Thyroid gland (tissue), 4 donors: ENCODE results near the gene C1QTNF9B. TPM values are rescaled to one million over a fixed set of nuclear protein-coding genes. Genes with fewer than 3 reads are reported as not detected.

ENCODE experiments used
- DNase-seq, 2 donors: peaks; one replicate each; pipeline ENCODE4 v3.0.0-alpha.2; 2019
- H3K27ac ChIP-seq, 3 donors: fragments of 200-600 bp; sonication (generic); 1 replicate in 2 of 3; 2 replicates in 1 of 3; pipeline ENCODE4 v1.5.1; 2016 to 2019; ENCODE audit warnings: mild to moderate bottlenecking in 1 of 3, moderate library complexity in 1 of 3
- H3K27me3 ChIP-seq: fragments of 200-600 bp; sonication (generic); one replicate; pipeline ENCODE4 v1.5.1; 2019
- H3K36me3 ChIP-seq, 2 donors: fragments of 200-600 bp; sonication (generic); one replicate each; pipeline ENCODE4 v1.5.1; 2016 to 2019
- H3K4me1 ChIP-seq, 2 donors: fragments of 200-600 bp; sonication (generic); one replicate each; pipeline ENCODE4 v1.5.1; 2017 to 2019
- H3K4me3 ChIP-seq, 3 donors: fragments of 200-600 bp; sonication (generic); replicated peaks in 1 of 3; 1 replicate in 2 of 3; 2 replicates in 1 of 3; pipeline ENCODE4 v1.5.1; 2016; ENCODE audit warnings: mild to moderate bottlenecking in 1 of 3
- H3K9me3 ChIP-seq: fragments of 200-600 bp; sonication (generic); one replicate; pipeline ENCODE4 v1.5.1; 2017
- CTCF ChIP-seq, 6 experiments: fragments of 200-600 bp in 3 of 6; fragments of 450-650 bp in 3 of 6; sonication (generic) in 3 of 6; IDR thresholded peaks; one replicate each; pipeline ENCODE4 v1.5.1; 2016 to 2019; ENCODE audit warnings: antibody characterized with exemption in 6 of 6, mild to moderate bottlenecking in 2 of 6, inconsistent platforms in 1 of 6, moderate library complexity in 1 of 6
- POLR2A ChIP-seq, 2 donors: fragments of 450-650 bp; IDR thresholded peaks; one replicate each; pipeline ENCODE4 v1.6.1; 2017; ENCODE audit warnings: antibody characterized with exemption in 2 of 2, mild to moderate bottlenecking in 2 of 2, moderate library complexity in 1 of 2
- WGBS, 2 donors: methylation state at CpG; one replicate each; pipeline ENCODE4 v1.1.5; 2017; 5-methylcytosine and 5-hydroxymethylcytosine counted together
- intact Hi-C: fragments of 100-400 bp; cut with DNase I; formaldehyde crosslinking; loops from one replicate; pipeline ENCODE4 v1.15.1; 2023
- total RNA-seq, 4 donors: library from RNA; depleted of rRNA; stranded (reverse); fragments of >200 nt; gene quantifications; one replicate each; pipeline ENCODE4 v1.2.3, GENCODE V29; 2016

C1QTNF9B gene
- total RNA-seq, 4 donors from 2014 or later: not detected

- Histone ChIP-seq H3K4me3 (no peak overlapping the region), H3K36me3 (no peaks in the 10 kb centered on the region), H3K27me3 (no peaks in the 10 kb centered on the region), H3K9me3 (no peaks in the 10 kb centered on the region), H3K4me1 (no peaks in the 10 kb centered on the region), H3K27ac (no peak overlapping the region)
- 82 to 83% methylated on average over 1 of the region's 1 CpG for WGBS, 2 donors
- intact Hi-C loops: no loop called here
- DNase-seq: no peak
- TF ChIP-seq CTCF (IDR thresholded peaks at IDR 0.05) (no peak), POLR2A (IDR thresholded peaks at IDR 0.05) (no peak)
Observed at GRCh38 chr13:23865026-23865425, 32.3 kb downstream of the C1QTNF9B start.

GRCh38 chr13:23861310-23861709 lies 36.0 kb downstream of the C1QTNF9B start:
- TF ChIP-seq CTCF (IDR thresholded peaks at IDR 0.05) (no peak), POLR2A (IDR thresholded peaks at IDR 0.05) (no peak)
- H3K4me1 ChIP-seq: no peaks in the 10 kb centered on the region
- H3K9me3 ChIP-seq: no peaks in the 10 kb centered on the region
- no peak overlapping the region for H3K27ac ChIP-seq
- 96 to 98% methylated on average over 2 of the region's 2 CpGs for WGBS, 2 donors
- H3K4me3 ChIP-seq: no peak overlapping the region
- no peaks in the 10 kb centered on the region for H3K36me3 ChIP-seq
- intact Hi-C loops: no loop called here
- no peaks in the 10 kb centered on the region for H3K27me3 ChIP-seq
- no peak for DNase-seq

- Histone ChIP-seq H3K36me3 (no peaks in the 10 kb centered on the region), H3K27me3 (no peaks in the 10 kb centered on the region), H3K9me3 (no peaks in the 10 kb centered on the region), H3K27ac (no peak overlapping the region), H3K4me1 (no peaks in the 10 kb centered on the region), H3K4me3 (no peak overlapping the region)
- TF ChIP-seq POLR2A (IDR thresholded peaks at IDR 0.05) (no peak), CTCF (IDR thresholded peaks at IDR 0.05) (no peak)
- intact Hi-C loops: no loop called here
- 95 to 97% methylated on average over 2 of the region's 2 CpGs for WGBS, 2 donors
- DNase-seq: no peak
Observed at GRCh38 chr13:23859904-23860303, 37.4 kb downstream of the C1QTNF9B start.

- Histone ChIP-seq H3K36me3 (no peaks in the 10 kb centered on the region), H3K27me3 (no peaks in the 10 kb centered on the region), H3K27ac (no peak overlapping the region), H3K4me1 (no peaks in the 10 kb centered on the region), H3K4me3 (no peak overlapping the region), H3K9me3 (no peaks in the 10 kb centered on the region)
- no peak for DNase-seq
- intact Hi-C loops: no loop called here
- TF ChIP-seq POLR2A (IDR thresholded peaks at IDR 0.05): no peak
- no peak for TF ChIP-seq CTCF (IDR thresholded peaks at IDR 0.05)
Observed at GRCh38 chr13:23859455-23859854, 37.8 kb downstream of the C1QTNF9B start.

- Histone ChIP-seq H3K4me3 (no peak overlapping the region), H3K27ac (no peak overlapping the region), H3K4me1 (no peaks in the 10 kb centered on the region), H3K9me3 (no peaks in the 10 kb centered on the region), H3K27me3 (no peaks in the 10 kb centered on the region), H3K36me3 (no peaks in the 10 kb centered on the region)
- no peak for TF ChIP-seq CTCF (IDR thresholded peaks at IDR 0.05)
- no peak for TF ChIP-seq POLR2A (IDR thresholded peaks at IDR 0.05)
- 81 to 85% methylated on average over 5 of the region's 5 CpGs for WGBS, 2 donors
- DNase-seq: no peak
- intact Hi-C loops: no loop called here
Observed at GRCh38 chr13:23858546-23858945, 38.8 kb downstream of the C1QTNF9B start.
